Measurements from ENCODE around the gene ZNF292. TPM values are rescaled to one million over a fixed set of nuclear protein-coding genes. Genes with fewer than 3 reads are reported as not detected.

Gene ZNF292
- total RNA-seq, 4 donors from 2014 or later = 35.5 to 48.3 (median 43.9) TPM

- H3K4me1 ChIP-seq = no peaks in the 10 kb centered on the region
- H3K27me3 ChIP-seq = no peaks in the 10 kb centered on the region
- no peak for TF ChIP-seq CTCF (IDR thresholded peaks at IDR 0.05)
- no peak for TF ChIP-seq POLR2A (IDR thresholded peaks at IDR 0.05)
- no peak for TF ChIP-seq EP300 (IDR thresholded peaks at IDR 0.05)
- no peaks in the 10 kb centered on the region for H3K9me3 ChIP-seq
- no peak for DNase-seq (ENCODE audit: low spot score in 2 of 2)
- no peaks in the 10 kb centered on the region for H3K36me3 ChIP-seq
- no peak overlapping the region for H3K27ac ChIP-seq
- 60 to 70% methylated on average over 2 of the region's 2 CpGs for WGBS, 2 donors
- H3K4me3 ChIP-seq = no peak overlapping the region
These were observed 123.8 kb downstream of the ZNF292 start for GRCh38 chr6:87279196-87279595.

GRCh38 chr6:87281426-87281825, 126.1 kb downstream of the ZNF292 start:
- Histone ChIP-seq H3K36me3 (no peaks in the 10 kb centered on the region), H3K27me3 (no peaks in the 10 kb centered on the region), H3K4me3 (no peak overlapping the region), H3K4me1 (no peaks in the 10 kb centered on the region), H3K9me3 (no peaks in the 10 kb centered on the region), H3K27ac (no peak overlapping the region)
- TF ChIP-seq CTCF (IDR thresholded peaks at IDR 0.05) = no peak
- no peak for TF ChIP-seq EP300 (IDR thresholded peaks at IDR 0.05)
- no peak for TF ChIP-seq POLR2A (IDR thresholded peaks at IDR 0.05)
- 50 to 68% methylated on average over 1 of the region's 1 CpG for WGBS, 2 donors
- DNase-seq (ENCODE audit: low spot score in 2 of 2) = no peak

- TF ChIP-seq EP300 (IDR thresholded peaks at IDR 0.05) = no peak
- no peak for TF ChIP-seq CTCF (IDR thresholded peaks at IDR 0.05)
- TF ChIP-seq POLR2A (IDR thresholded peaks at IDR 0.05) = no peak
- H3K4me1 ChIP-seq = no peaks in the 10 kb centered on the region
- DNase-seq (ENCODE audit: low spot score in 2 of 2) = no peak
- no peak overlapping the region for H3K27ac ChIP-seq
- H3K4me3 ChIP-seq = no peak overlapping the region
- H3K36me3 ChIP-seq = no peaks in the 10 kb centered on the region
- WGBS, 2 donors = 100% methylated on average over 1 of the region's 1 CpG
- no peaks in the 10 kb centered on the region for H3K27me3 ChIP-seq
- no peaks in the 10 kb centered on the region for H3K9me3 ChIP-seq
These were observed 127.4 kb downstream of the ZNF292 start for GRCh38 chr6:87282743-87283142.

- Histone ChIP-seq H3K27ac (no peak overlapping the region), H3K36me3 (no peaks in the 10 kb centered on the region)
- TF ChIP-seq POLR2A (IDR thresholded peaks at IDR 0.05) (no peak), EP300 (IDR thresholded peaks at IDR 0.05) (no peak), CTCF (IDR thresholded peaks at IDR 0.05) (no peak)
These were observed 128.1 kb downstream of the ZNF292 start for GRCh38 chr6:87283461-87283860.

GRCh38 chr6:87287251-87287650, 131.9 kb downstream of the ZNF292 start:
- Histone ChIP-seq H3K27ac (no peak overlapping the region), H3K27me3 (no peaks in the 10 kb centered on the region), H3K4me3 (no peak overlapping the region), H3K36me3 (no peaks in the 10 kb centered on the region), H3K4me1 (no peaks in the 10 kb centered on the region), H3K9me3 (no peaks in the 10 kb centered on the region)
- DNase-seq (ENCODE audit: low spot score in 2 of 2) = no peak
- TF ChIP-seq POLR2A (IDR thresholded peaks at IDR 0.05) (no peak), CTCF (IDR thresholded peaks at IDR 0.05) (no peak), EP300 (IDR thresholded peaks at IDR 0.05) (no peak)
- WGBS, 2 donors = 48 to 51% methylated on average over 2 of the region's 2 CpGs

More at GRCh38 chr6:87283461-87283860, 128.1 kb downstream of the ZNF292 start:
- Histone ChIP-seq H3K4me1 (no peaks in the 10 kb centered on the region), H3K27me3 (no peaks in the 10 kb centered on the region), H3K4me3 (no peak overlapping the region), H3K9me3 (no peaks in the 10 kb centered on the region)
- no peak for DNase-seq (ENCODE audit: low spot score in 2 of 2)
- 66 to 73% methylated on average over 3 of the region's 3 CpGs for WGBS, 2 donors

All from tibial nerve (tissue), 4 donors.